IPS DF 4.7 (cell line): ENCODE results near the gene CNOT2.

ENCODE experiments used
- DNase-seq: peaks from one replicate; pipeline ENCODE4 v3.0.0-alpha.2; 2013; ENCODE audit warnings: low spot score; ENCODE audit errors: extremely low read depth

Gene CNOT2

DNA sequence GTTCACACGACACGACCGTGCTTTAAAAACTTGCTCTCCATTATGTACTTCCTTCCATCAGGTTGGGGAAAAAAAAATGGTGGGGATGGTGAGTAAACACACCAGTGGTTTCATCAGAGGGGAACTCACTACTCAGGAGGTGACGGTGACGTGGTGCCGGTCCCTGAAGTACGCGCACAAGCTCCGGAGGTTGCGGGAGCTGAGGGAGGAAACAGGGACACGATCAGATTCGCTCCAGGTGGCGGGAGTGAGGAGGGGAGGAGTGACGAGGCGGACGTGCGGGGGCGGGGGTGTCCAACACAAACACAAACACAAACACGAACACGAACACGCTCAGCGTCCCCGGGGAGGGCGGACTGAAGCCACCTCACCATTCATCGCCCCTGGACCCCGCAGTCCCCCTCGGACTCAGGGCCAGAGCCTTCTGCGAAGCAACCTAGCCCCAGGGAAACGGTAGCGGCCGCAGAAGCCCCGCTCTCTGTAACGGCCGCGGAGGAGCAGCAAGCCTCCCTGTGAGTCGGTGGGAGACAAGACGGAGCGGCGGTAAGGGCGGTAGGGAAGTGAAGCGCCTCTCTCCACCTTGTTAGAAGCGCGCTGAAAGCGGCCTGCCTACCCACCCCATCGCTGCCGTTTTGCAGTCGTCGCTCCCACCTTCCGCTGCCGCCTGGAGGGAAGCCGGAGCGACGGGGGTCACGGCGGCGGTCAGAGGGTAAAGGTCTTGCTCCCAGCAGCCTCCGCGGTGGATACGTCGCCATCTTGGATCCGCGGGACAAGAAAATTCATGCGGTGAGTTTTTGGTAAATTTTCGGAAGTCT, at the start of gene CNOT2:
TSS of gene CNOT2 (plus strand) at position 739 of the 815 bp plus-strand sequence. CDS start 34,794 bp downstream, outside the sequence.
- no peak for DNase-seq

DNA sequence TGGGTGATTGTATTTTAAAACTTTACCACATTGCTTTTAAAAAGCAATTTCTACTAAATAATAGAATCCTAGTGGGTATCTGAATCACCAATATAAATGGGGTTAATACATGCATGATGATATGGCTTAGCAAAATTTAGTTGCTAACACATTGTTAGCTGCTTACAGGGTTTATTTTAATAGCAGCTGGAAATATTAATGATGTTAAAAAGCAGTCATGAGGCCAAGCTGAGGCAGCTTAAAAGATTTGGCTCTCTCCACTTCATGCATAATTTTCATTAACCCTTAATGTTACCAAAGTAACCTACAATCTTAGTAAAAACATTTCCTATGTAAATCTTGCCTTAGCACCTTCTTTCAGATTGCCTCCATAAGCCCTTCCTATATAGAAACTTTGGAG, 49.2 kb upstream of the CNOT2 start:
- DNase-seq, result no peak

DNA sequence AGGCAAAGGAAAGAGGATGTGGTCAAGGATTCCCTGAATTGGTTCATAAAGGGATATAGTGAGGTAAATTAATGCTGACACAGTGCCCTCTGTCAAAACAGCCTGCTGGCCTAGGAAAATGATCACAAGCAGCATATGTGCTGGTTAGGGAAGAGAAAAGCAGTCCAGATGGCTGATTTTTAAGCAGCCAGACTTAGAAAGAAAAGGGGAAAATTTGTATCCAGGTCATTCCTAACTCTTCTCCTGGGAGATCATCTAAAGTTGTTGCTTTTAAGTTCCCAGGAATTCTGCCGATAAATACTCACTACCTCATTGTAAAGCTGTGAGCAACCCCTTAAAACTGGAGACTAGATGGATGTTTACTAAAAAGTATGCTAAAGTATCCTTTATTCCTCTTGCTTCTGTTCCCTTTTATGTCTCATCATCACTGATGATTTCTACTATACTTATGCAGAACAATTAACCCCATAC, 46.4 kb upstream of the CNOT2 start:
- DNase-seq, result no peak

GRCh38 chr12:70197345-70197744, 45.9 kb upstream of the CNOT2 start:
- DNase-seq, result no peak

DNA sequence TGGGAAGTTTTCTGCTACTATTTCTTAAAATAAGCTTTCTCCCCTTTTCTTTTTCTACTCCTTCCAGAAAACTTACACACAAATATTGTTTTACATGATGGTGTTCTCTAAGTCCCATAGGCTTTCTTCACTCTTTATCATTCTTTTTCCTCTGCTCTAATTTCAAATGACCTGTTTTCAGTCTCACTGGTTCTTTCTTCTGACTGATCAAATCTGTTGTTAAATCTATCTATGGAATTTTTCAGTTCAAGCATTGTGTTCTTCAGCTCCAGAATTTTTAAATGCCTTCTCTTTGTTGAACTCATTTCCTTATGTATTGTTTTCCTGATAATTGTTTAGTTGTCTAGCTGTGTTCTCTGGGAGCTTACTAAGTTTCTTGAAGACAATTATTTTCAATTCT, 29.5 kb upstream of the CNOT2 start:
- no peak for DNase-seq

DNA sequence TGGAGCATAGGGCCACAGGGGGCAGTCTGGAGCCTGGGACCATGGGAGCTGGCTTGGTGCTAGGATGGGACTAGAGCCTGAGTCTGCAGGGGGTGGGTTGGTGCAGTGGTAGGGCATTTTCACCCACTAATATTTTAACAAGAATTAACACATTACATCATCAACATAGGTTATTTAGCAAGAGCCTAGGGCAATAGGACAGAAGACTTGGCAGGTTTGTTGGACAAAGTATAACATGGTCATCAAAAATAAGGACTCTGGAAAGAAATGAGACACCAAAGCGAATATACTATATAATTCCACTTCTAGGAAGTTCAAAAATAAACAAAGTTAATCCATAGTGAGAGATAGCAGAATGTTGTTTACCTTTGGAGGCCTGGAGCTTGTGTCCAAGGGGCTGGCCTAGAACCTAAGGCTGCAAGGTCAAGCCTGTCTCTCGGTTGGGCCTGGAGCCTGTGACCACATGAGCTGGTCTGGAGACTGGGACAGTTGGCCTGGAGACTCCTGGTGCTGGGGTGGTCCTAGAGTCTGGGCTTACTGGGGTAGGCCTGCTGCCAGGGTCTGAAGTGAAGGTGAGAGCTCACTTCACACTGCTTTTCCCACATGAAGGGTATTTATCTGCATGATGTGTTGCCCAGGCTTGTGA, 28.1 kb upstream of the CNOT2 start:
- DNase-seq, result no peak

DNA sequence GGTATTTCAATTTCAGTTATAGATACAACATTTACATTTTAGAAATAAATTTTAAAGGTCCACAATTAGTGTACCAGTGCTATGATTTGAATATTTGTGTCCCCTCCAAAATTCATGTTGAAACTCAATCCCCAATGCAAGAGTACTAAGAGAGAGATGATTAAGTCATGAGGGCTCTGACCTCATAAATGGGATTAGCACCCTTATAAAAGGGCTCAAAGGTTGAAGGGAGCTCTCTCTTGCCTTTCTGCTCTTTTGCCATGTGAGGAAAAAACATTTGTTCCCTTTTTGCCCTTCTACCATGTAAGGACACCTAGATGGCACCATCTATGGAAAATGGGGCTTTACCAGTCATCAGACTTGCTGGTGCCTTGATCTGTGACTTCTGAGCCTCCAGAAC, 25.8 kb upstream of the CNOT2 start:
- no peak for DNase-seq

- DNase-seq, result no peak
Measured at GRCh38 chr12:70221626-70222025, 21.6 kb upstream of the CNOT2 start.

DNA sequence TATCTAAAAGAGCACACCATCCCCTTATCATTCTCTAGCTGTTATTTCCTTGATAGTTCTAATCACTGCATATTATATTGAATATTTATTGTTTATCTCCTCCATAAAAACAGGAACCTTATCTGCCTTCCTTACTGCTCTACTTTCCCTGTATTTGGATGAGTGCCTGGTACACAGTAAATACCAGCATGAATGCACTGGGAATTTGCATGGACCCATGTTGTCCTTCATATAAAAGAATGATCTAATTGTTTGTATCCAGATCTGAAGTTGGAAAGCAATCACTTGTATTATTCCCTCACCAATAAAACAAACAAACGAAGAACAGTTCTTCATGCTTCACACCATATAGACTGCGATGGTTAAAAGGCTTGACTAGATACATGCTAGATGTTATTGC, 15.3 kb upstream of the CNOT2 start:
- DNase-seq, result no peak

GRCh38 chr12:70230934-70231606, 12.2 kb upstream of the CNOT2 start:
- no peak for DNase-seq

- DNase-seq, result no peak
Measured at GRCh38 chr12:70236990-70237389, 6.2 kb upstream of the CNOT2 start.

GRCh38 chr12:70240673-70241072, 2.6 kb upstream of the CNOT2 start:
- DNase-seq, result no peak

GRCh38 chr12:70241845-70242244, 1.4 kb upstream of the CNOT2 start:
- no peak for DNase-seq

DNA sequence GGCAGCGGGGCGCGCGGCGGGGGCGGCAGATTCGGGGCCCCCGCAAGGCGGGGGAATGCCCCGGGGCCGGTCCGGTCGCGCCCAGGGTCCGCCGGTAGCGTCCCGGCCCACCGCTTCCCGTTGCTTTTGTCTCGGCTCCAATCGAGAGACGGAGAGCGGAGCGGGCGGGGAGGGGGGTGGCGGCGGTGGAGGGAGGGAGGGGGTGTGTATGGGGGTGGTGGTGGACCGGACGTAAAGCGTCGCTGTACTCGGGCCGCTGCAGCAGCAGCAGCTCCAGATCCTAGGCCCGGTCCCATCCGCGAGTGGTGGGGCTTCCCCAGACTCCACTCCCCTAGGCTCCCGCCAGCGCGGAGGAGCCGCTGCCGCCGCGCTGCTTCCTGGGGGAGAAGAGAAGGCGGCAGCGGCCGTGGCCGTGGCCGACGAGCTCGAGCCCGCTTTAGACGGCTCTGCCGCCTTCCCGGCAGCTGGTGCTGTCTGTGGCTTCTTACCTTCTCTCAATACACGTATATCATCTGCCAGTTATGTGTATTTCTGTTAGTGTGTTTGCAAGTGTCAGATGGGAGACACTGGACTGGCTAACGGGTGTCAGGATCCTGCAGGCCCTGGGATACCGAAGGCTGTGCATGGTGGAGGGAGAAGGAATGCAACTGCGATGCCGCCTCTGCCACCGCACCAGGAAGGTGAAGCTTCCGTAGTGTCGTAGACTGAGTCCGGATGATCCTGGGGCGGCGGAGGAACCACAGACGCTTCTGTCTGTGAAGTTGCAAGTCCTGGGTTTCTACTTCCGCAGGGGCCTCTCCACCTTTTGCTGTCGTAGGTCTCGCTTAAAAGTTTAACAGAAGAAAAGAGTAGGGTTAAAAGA, 508 bp downstream of the CNOT2 start:
- no peak for DNase-seq

GRCh38 chr12:70244409-70244808, 1.2 kb downstream of the CNOT2 start:
- DNase-seq, result no peak

DNA sequence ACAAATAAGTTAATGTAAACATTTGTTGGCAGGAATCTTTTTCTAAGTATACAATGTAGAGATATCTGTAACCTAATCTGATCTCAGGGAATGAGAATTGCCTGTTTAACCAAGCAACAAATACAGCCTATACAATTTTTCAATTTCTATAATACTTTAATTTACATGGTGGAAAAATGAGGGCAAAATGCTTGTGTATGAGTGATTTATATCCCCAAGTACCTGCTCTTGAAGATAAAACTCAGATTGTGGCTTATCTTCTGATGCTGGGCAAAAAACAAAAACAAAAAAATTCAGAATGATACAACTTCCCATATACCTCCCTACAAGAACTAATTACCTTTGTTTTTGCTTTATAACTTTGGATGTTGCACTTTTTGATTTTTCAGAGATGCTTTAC, 2.2 kb downstream of the CNOT2 start:
- DNase-seq, result no peak

DNA sequence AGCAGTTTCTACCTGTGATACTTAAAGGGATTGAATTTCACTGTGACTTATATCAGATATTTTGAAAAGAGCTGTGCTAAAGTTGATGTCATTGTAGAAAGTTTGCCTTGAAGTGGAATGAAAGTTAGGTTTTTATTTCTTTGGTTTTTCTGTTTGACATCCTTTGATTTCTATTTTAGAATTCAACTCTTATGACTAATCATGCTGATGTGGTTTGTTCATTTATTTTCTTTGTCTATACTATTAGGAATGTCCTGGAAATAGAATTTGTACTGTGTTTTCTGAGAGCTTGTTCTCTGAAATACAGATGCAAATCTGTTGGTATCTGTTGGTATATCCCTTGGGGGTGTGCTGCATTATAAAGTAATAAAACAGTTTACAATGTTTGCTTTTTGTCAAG, 3.3 kb downstream of the CNOT2 start:
- DNase-seq, result no peak

DNA sequence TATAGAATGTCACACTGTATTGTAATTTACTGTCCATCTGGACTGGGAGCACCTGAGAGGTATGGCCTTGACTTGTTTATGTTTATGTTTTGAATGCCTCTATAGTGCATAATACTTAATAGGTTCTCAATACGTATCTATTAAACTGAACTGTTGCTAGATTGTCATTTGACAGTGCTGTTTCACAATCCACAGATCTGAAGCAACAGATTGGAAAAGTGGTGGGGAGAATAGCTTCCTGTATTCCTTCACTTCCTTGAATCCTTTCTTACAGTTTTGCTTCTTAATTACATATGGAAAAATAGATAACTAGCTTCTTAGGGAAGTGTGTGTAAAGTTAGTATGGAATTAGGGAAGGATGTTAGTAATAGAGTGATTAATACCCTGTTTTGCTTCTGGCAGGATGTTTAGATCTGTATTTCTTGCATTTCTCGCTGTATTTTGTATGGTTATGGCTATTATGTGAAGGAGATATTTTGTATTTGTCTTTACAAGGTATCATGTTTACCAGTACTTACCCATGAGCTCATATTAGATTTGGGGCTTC, 4.5 kb downstream of the CNOT2 start:
- DNase-seq, result no peak

- no peak for DNase-seq
Measured at GRCh38 chr12:70248876-70249275, 5.6 kb downstream of the CNOT2 start.

GRCh38 chr12:70249903-70250302, 6.7 kb downstream of the CNOT2 start:
- no peak for DNase-seq

GRCh38 chr12:70251226-70251625, 8.0 kb downstream of the CNOT2 start:
- no peak for DNase-seq
